Heart left ventricle (tissue), 16 donors: ENCODE results near the gene ZFAND3. TPM values are rescaled to one million over a fixed set of nuclear protein-coding genes. Genes with fewer than 3 reads are reported as not detected.
A peak's percentile ranks its signal among the peaks of the same experiment; 100 is the strongest.
"Not testable (repeated sequence)": the region's sequence is repeated elsewhere in the genome, so short reads cannot be mapped to it uniquely, and the experiment has no call there.

ENCODE experiments used
- ATAC-seq, 4 donors: fragments of 200-7000 bp; cut with Tn5 transposase; one replicate each; pipeline ENCODE4 v1.9.1; 2020 to 2022; ENCODE audit warnings: moderate library complexity in 4 of 4, mild to moderate bottlenecking in 3 of 4, moderate number of reproducible peaks in 1 of 4
- DNase-seq, 5 donors: peaks; one replicate each; pipeline ENCODE4 v3.0.0-alpha.2; 2020
- H3K27ac ChIP-seq, 12 donors: fragments of 200-600 bp; sonication (generic) in 4 of 12; one replicate each; pipeline versions ENCODE4 v1.5.0 to v1.8.0; 2016 to 2022; ENCODE audit warnings: mild to moderate bottlenecking in 2 of 12
- H3K27me3 ChIP-seq, 9 donors: fragments of 200-600 bp; sonication (generic) in 2 of 9; one replicate each; pipeline versions ENCODE4 v1.5.1 to v1.8.0; 2016 to 2022; ENCODE audit warnings: mild to moderate bottlenecking in 3 of 9
- H3K36me3 ChIP-seq, 9 donors: fragments of 200-600 bp; sonication (generic) in 2 of 9; one replicate each; pipeline versions ENCODE4 v1.5.0 to v1.8.0; 2018 to 2022; ENCODE audit warnings: mild to moderate bottlenecking in 2 of 9
- H3K4me1 ChIP-seq, 12 donors: fragments of 200-600 bp; sonication (generic) in 4 of 12; one replicate each; pipeline versions ENCODE4 v1.5.0 to v1.8.0; 2016 to 2022; ENCODE audit warnings: mild to moderate bottlenecking in 3 of 12
- H3K4me3 ChIP-seq, 12 donors: fragments of 200-600 bp; sonication (generic) in 4 of 12; one replicate each; pipeline versions ENCODE4 v1.5.0 to v1.8.0; 2017 to 2022; ENCODE audit warnings: mild to moderate bottlenecking in 9 of 12, moderate library complexity in 4 of 12
- H3K9me3 ChIP-seq, 12 donors: fragments of 200-600 bp; sonication (generic) in 4 of 12; one replicate each; pipeline versions ENCODE4 v1.5.0 to v1.8.0; 2016 to 2022; ENCODE audit warnings: mild to moderate bottlenecking in 1 of 12
- POLR2A ChIP-seq, 2 donors: fragments of 450-650 bp; IDR thresholded peaks; one replicate each; pipeline ENCODE4 v1.6.1; 2017; ENCODE audit warnings: antibody characterized with exemption in 2 of 2, mild to moderate bottlenecking in 2 of 2, moderate library complexity in 2 of 2
- WGBS, 4 donors: extraction: QIAGEN DNeasy Blood & Tissue Kit in 2 of 4; methylation state at CpG; one replicate each; pipeline versions ENCODE4 v1.1.5 to v1.1.7; 2013 to 2018; 5-methylcytosine and 5-hydroxymethylcytosine counted together
- intact Hi-C, 10 donors: fragments of 100-400 bp; cut with DNase I; formaldehyde crosslinking; loops; one replicate each; pipeline versions ENCODE4 v1.11.1 to v1.14.2; 2022
- polyA plus RNA-seq, 2 donors: library from polyadenylated mRNA; stranded (reverse); fragments of 200-250 nt; gene quantifications; one replicate each; pipeline ENCODE4 v1.2.3, GENCODE V29; 2013
- total RNA-seq, 9 donors: library from RNA; depleted of rRNA in 2 of 9; stranded (reverse); fragments of >200 nt in 2 of 9; fragmentation: NEBNext Ultra II Directional in 3 of 9; extraction: Animal tissue kit (Norgen Biotek cat#: 25700) in 3 of 9; gene quantifications; one replicate each; pipeline versions ENCODE4 v1.1.0 to v1.2.4, GENCODE V29; 2016 to 2023
- TF ChIP-seq, protein P1 (sequence below), 12 donors: fragments of 200-600 bp; sonication (generic) in 4 of 12; IDR thresholded peaks; one replicate each; pipeline versions ENCODE4 v1.5.0 to v1.8.0; 2018 to 2022; ENCODE audit warnings: antibody characterized with exemption in 12 of 12, mild to moderate bottlenecking in 5 of 12
- donor health status: ischemic (EF 13 %, LVEDD 7.1; RV severe dilation, severe dysfunction).
- donor health status: healthy with polysubstance abuse.
- donor health status: DM: no; HTN: yes; CAD: no.
- donor health status: DM: no; HTN: no; CAD: no.
- donor health status: ischemic (EF 25% LVEDD 6.9; RV normal size, moderate dysfunction).
- donor health status: ischemic (EF 25% LVEDD 5.7; RV mildly dilated, moderate dysfunction).
- donor health status: healthy.
- donor health status: DM: yes; HTN: yes; CAD: no.
- donor health status: ischemic (EF 35%, LVEDD 5.7; RV mildly dilated, moderate dysfunction).
- donor health status: nonischemic (EF 11% LVEDD 7.7; RV severe dilation, severe dysfunction).
- donor health status: DM: yes; HTN: yes; CAD: no.
- donor health status: PGD.
- donor health status: ischemic (EF 29% LVEDD 5.4; RV normal size, mild dysfunction).
- donor health status: nonischemic (EF 23%, LVEDD 6.1; RV moderate dilation, normal function).

The ZFAND3 gene
- total and polyA plus RNA-seq, 11 donors, result 29.1 to 114 (median 88.2) TPM

DNA sequence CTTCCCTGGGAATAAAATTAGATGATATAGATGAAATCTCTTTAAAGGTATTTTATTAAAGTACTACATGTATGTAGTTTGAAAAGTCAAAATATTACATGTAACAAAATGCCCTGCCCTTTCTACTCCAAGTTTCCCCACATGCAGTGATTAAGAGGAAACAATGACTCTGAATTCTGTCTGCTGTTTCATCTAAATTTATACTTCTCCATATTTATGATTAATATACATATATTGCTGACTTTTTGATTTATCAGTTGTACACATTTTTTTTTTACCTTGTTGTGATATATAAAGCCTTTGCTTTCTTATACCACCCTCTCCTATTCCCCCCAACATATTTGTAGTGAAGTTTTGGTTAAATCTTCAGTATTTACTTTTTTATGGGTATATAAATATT, 127.9 kb downstream of the ZFAND3 start:
- intact Hi-C loops, result no loop called here
- H3K4me1 ChIP-seq, result peaks cover 0 to 37% (median 8%) of the 10 kb centered on the region in 12 donors

DNA sequence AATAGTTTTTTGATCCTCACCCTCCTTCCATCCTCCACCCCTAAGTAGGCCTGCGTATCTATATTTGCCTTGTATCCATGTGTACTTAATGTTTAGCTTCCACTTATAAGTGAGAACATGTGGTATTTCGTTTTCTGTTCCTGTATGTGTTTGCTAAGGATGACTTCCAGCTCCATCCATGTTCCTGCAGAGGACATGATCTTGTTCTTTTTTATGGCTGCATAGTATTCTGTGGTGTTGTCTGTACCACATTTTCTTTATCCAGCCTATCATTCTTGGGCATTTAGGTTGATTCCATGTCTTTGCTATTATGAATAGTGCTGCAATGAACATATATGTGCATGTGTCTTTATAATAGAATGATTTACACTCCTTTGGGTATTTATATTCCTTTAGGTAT, 129.1 kb downstream of the ZFAND3 start:
- H3K27me3 ChIP-seq, H3K4me3 ChIP-seq, DNase-seq, intact Hi-C loops, H3K36me3 ChIP-seq, ATAC-seq, H3K27ac ChIP-seq, H3K9me3 ChIP-seq: not testable (repeated sequence)
- WGBS, 4 donors, result 90 to 98% (median 94%) methylated on average over 2 of the region's 2 CpGs
- H3K4me1 ChIP-seq, result peaks cover 0 to 36% (median 5%) of the 10 kb centered on the region in 12 donors

More for the DNA sequence above, 127.9 kb downstream of the ZFAND3 start:
- H3K4me3 ChIP-seq, result no peak overlapping the region
- TF ChIP-seq, protein P1, sequence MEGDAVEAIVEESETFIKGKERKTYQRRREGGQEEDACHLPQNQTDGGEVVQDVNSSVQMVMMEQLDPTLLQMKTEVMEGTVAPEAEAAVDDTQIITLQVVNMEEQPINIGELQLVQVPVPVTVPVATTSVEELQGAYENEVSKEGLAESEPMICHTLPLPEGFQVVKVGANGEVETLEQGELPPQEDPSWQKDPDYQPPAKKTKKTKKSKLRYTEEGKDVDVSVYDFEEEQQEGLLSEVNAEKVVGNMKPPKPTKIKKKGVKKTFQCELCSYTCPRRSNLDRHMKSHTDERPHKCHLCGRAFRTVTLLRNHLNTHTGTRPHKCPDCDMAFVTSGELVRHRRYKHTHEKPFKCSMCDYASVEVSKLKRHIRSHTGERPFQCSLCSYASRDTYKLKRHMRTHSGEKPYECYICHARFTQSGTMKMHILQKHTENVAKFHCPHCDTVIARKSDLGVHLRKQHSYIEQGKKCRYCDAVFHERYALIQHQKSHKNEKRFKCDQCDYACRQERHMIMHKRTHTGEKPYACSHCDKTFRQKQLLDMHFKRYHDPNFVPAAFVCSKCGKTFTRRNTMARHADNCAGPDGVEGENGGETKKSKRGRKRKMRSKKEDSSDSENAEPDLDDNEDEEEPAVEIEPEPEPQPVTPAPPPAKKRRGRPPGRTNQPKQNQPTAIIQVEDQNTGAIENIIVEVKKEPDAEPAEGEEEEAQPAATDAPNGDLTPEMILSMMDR (IDR thresholded peaks at IDR 0.05), result no peak
- TF ChIP-seq POLR2A (IDR thresholded peaks at IDR 0.05), result no peak
- H3K36me3 ChIP-seq, result no peaks in the 10 kb centered on the region
- no peak for DNase-seq
- H3K9me3 ChIP-seq, result peaks cover 0 to 7% (median 0%) of the 10 kb centered on the region in 12 donors
- H3K27me3 ChIP-seq, result no peaks in the 10 kb centered on the region
- no peak overlapping the region for H3K27ac ChIP-seq
- ATAC-seq, result no peak

DNA sequence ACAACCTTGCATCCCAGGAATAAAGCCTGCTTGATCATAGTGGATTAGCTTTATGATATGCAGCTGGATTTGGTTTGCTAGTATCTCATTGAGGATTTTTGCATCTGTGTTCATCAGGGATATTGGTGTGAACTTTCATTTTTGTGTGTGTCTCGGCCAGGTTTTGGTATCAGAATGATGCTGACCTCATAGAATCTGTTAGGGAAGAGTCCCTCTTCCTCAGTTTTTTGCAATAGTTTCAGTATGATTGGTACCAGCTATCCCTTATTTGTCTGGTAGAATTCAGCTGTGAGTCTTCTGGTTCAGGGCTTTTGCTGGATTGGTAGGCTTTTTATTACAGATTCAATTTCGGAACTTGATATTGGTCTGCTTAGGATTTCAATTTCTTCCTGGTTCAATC, 132.5 kb downstream of the ZFAND3 start:
- ATAC-seq (no peak), DNase-seq (no peak)
- no peak overlapping the region for H3K27ac ChIP-seq
- peaks cover 0 to 47% (median 22%) of the 10 kb centered on the region in 12 donors for H3K4me1 ChIP-seq
- no peak overlapping the region for H3K4me3 ChIP-seq
- TF ChIP-seq, protein P1 (IDR thresholded peaks at IDR 0.05), result no peak
- TF ChIP-seq POLR2A (IDR thresholded peaks at IDR 0.05), result no peak
- WGBS, 4 donors, result 86 to 89% (median 87%) methylated on average over 2 of the region's 2 CpGs
- no peaks in the 10 kb centered on the region for H3K27me3 ChIP-seq
- H3K9me3 ChIP-seq, result peaks cover 0 to 7% (median 0%) of the 10 kb centered on the region in 12 donors
- intact Hi-C loops, result no loop called here
- H3K36me3 ChIP-seq, result no peaks in the 10 kb centered on the region

DNA sequence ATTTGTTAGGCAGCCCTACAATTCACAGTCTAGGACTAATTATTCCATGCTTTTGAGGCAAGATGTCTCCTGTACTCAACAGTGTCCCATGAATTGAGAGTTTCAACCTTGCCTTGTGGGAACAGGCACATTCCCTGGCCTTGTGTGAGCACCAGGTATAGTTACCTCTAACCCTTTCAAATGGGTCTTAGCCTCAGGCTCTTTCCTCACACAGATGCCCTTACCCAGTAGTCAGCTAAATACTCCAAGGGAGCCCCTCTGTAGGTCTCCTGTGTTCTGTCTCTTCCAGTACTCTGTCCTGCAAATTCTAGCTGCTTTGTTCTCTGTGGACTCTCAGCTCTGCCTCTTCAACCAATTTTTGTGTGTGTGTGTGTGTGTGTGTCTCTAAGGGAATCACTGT, 135.3 kb downstream of the ZFAND3 start:
- no peak overlapping the region for H3K4me3 ChIP-seq
- H3K27me3 ChIP-seq, result no peaks in the 10 kb centered on the region
- no peaks in the 10 kb centered on the region for H3K9me3 ChIP-seq
- H3K27ac ChIP-seq, result no peak overlapping the region
- no peaks in the 10 kb centered on the region for H3K36me3 ChIP-seq
- intact Hi-C loops, result no loop called here
- DNase-seq (no peak), ATAC-seq (no peak)
- peaks cover 0 to 55% (median 23%) of the 10 kb centered on the region in 12 donors for H3K4me1 ChIP-seq
- TF ChIP-seq POLR2A (IDR thresholded peaks at IDR 0.05), result no peak
- TF ChIP-seq, protein P1 (IDR thresholded peaks at IDR 0.05), result no peak

DNA sequence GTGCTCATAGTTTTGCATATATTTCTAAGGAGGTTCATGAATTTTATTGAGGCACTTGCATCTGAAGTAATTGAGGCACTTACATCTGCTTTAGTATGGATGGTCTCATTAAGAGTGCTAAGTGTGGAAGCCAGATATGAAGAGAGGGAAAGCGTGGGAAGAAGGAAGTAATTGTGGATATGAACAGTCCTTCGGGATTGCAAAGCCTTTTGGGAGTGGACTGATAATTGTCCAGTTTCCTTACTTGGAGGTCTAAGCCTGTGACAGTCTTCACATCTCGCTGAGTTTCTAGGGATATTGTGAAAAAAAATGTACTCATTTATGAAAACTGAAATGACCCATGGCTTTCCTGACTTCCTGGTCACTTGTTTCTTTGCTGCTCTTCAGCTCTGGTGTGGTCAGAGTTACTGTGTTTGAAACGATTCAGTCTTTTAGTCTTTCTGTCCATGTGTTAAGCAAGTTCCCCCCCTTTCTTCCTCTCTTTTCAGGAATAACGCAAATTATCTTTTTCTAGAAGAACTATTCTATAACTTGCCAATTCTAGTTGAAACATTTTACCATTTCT, 137.3 kb downstream of the ZFAND3 start:
- ATAC-seq (peak in 3 of 4 donors; percentile 44 to 59 (median 44)), DNase-seq (peak in 1 of 5 donors; percentile 17)
- Histone ChIP-seq H3K36me3 (no peaks in the 10 kb centered on the region), H3K4me3 (no peak overlapping the region), H3K27me3 (no peaks in the 10 kb centered on the region), H3K9me3 (no peaks in the 10 kb centered on the region), H3K4me1 (peaks cover 0 to 53% (median 23%) of the 10 kb centered on the region in 12 donors), H3K27ac (no peak overlapping the region)
- 28 to 42% (median 34%) methylated on average over 5 of the region's 5 CpGs for WGBS, 4 donors
- intact Hi-C loops, result no loop called here
- TF ChIP-seq, protein P1 (IDR thresholded peaks at IDR 0.05), result no peak
- no peak for TF ChIP-seq POLR2A (IDR thresholded peaks at IDR 0.05)
